Measurements from ENCODE around the gene MYT1. TPM values are rescaled to one million over a fixed set of nuclear protein-coding genes. Genes with fewer than 3 reads are reported as not detected.

MYT1 gene
- total RNA-seq, 1 donor from 2014 or later: not detected

DNA sequence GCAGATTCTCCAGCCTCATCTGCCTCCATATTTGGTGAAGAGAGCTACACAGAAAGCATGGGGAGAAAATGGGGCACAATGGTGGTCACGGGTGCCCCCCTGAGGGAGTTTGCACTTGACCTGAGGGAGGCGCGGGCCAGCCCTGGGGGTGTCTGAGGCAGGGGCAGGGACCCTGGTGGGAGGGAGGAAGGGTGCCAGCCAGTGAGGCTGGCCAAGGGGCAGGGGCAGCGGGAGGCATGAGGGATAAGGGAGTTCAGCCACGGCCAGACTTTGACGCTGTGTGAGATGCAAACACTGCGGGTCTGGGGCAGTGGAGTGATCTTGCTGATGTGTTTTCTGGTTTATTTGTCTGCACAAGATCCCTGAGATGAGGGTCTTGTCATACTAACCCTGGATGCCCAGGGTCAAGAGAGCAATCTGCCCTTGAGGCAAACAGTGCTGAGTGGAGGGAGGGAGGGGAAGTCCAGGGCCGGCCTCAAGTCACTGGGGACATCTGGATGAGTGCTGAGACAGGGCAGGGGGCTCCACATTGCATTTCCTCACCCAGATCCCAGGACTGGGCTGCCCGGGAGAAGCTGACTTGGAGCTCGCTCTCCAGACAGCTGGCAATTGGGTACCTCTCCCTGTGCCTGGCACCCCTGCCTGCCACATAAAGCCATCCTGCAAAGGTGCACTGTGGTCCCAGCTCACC lies 82.5 kb downstream of the MYT1 start:
- intact Hi-C loops (cut with DNase I): no loop called here
- TF ChIP-seq, protein P1, sequence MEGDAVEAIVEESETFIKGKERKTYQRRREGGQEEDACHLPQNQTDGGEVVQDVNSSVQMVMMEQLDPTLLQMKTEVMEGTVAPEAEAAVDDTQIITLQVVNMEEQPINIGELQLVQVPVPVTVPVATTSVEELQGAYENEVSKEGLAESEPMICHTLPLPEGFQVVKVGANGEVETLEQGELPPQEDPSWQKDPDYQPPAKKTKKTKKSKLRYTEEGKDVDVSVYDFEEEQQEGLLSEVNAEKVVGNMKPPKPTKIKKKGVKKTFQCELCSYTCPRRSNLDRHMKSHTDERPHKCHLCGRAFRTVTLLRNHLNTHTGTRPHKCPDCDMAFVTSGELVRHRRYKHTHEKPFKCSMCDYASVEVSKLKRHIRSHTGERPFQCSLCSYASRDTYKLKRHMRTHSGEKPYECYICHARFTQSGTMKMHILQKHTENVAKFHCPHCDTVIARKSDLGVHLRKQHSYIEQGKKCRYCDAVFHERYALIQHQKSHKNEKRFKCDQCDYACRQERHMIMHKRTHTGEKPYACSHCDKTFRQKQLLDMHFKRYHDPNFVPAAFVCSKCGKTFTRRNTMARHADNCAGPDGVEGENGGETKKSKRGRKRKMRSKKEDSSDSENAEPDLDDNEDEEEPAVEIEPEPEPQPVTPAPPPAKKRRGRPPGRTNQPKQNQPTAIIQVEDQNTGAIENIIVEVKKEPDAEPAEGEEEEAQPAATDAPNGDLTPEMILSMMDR (IDR thresholded peaks at IDR 0.05): no peak
- no peak for DNase-seq (ENCODE audit: low spot score in 2 of 2)
- Histone ChIP-seq H3K27me3 (no peaks in the 10 kb centered on the region), H3K4me1 (no peaks in the 10 kb centered on the region), H3K36me3 (no peaks in the 10 kb centered on the region), H3K9me3 (no peaks in the 10 kb centered on the region), H3K27ac (no peak overlapping the region), H3K4me3 (no peak overlapping the region)

DNA sequence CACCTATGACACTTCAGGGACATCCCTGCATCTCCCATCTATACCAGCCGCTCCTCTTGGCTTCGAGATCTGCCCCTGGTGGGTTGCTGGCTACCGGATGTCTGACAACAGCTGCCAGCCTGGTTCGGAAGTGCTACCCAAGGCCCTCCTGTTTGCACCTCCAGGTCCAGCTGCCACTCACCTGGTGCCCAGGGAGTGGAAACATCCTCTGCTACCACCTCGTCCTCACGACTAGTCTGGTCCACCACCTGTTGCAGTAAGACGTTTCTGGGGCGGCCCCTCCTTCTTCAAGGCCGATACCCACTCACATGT lies 83.0 kb downstream of the MYT1 start:
- Histone ChIP-seq H3K4me3 (no peak overlapping the region), H3K36me3 (no peaks in the 10 kb centered on the region), H3K27ac (no peak overlapping the region), H3K27me3 (no peaks in the 10 kb centered on the region), H3K4me1 (no peaks in the 10 kb centered on the region), H3K9me3 (no peaks in the 10 kb centered on the region)
- TF ChIP-seq, protein P1 (IDR thresholded peaks at IDR 0.05): no peak
- DNase-seq (ENCODE audit: low spot score in 2 of 2): no peak
- intact Hi-C loops (cut with DNase I): no loop called here

DNA sequence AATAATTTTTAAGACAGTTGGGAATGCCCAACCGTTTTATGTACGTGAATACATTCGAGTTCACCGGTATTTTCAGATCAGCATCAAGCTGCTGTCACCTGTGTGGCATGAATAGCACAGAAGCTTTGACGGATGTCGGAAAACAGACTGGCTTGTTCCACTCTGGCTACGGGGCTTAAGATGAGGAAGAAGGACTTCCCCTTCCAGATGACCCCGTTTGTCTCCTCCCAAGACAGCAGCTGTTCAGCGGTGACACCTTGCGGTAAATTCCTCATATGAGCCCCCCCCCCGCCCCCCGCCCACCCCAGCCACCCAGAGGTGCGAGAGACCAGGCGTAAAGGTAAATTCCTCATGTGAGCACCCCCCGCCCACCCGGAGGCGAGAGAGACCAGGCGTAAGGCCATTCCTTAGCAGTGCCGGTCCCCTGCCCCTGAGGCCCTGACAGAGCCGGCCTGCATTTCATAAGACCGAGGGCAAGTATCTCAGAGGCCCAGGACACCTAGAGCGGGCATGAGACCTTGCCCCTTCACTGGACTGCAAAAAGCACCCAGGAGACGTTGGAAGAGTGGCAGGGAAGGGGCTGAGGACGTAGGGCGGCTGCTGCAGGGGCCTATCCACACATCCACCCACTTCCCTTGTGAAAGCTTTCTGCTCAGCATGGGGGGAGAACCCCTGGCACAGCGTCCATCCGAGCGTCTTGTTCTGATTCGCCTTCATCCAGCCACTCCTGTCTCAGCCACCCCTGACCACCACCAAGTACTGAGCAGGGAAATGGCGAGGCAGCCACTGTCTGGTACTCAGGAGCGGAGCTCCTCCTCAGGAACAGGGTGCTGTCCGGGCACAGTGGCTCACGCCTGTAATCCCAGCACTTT lies 84.0 kb downstream of the MYT1 start:
- no peaks in the 10 kb centered on the region for H3K27me3 ChIP-seq
- H3K4me1 ChIP-seq: no peaks in the 10 kb centered on the region
- TF ChIP-seq, protein P1 (IDR thresholded peaks at IDR 0.05): no peak
- intact Hi-C loops (cut with DNase I): no loop called here
- DNase-seq (ENCODE audit: low spot score in 2 of 2): no peak
- no peaks in the 10 kb centered on the region for H3K9me3 ChIP-seq
- no peak overlapping the region for H3K4me3 ChIP-seq
- no peaks in the 10 kb centered on the region for H3K36me3 ChIP-seq
- no peak overlapping the region for H3K27ac ChIP-seq

DNA sequence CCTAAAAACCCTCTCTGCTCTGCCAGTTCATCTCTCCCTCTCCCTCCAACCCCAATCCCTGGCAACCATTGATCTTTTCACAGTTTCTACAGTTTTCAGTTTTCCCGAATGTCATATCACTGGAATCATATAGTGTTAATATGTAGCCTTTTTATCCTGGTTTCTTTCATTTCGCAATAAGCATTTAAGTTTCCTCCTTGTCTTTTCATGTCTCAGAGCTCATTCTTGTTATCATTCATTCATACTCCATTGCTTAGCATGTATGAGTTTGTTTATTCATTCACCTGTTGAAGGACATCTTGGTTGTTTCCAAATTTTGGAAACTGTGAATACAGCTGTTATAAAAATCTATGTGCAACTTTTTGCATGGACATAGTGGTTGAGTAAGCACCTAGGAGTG lies 85.8 kb downstream of the MYT1 start:
- no peaks in the 10 kb centered on the region for H3K36me3 ChIP-seq
- H3K4me3 ChIP-seq: no peak overlapping the region
- no peak for DNase-seq (ENCODE audit: low spot score in 2 of 2)
- intact Hi-C loops (cut with DNase I): no loop called here
- no peaks in the 10 kb centered on the region for H3K27me3 ChIP-seq
- H3K4me1 ChIP-seq: no peaks in the 10 kb centered on the region
- TF ChIP-seq, protein P1 (IDR thresholded peaks at IDR 0.05): no peak
- H3K9me3 ChIP-seq: no peaks in the 10 kb centered on the region
- no peak overlapping the region for H3K27ac ChIP-seq

DNA sequence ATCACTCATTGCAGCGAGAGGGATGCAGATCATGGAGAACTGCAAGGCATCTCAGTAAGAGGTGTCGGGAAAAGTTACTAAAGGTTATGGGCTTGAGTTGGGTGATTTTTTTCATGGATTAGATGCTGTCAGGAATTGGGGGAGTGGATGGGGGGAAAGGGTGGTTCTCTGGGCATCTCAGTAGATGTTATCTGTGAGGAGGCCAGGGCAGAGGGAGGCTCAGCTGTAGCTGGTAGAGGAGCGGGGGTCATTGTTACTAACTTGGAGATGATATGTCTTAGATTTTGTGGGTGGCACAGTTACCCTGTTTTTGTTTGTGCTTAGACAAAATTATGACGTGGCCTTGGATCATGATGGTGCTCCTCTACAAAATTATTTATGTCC lies 88.7 kb downstream of the MYT1 start:
- no peak overlapping the region for H3K4me3 ChIP-seq
- intact Hi-C loops (cut with DNase I): no loop called here
- no peaks in the 10 kb centered on the region for H3K27me3 ChIP-seq
- H3K36me3 ChIP-seq: no peaks in the 10 kb centered on the region
- H3K27ac ChIP-seq: no peak overlapping the region
- TF ChIP-seq, protein P1 (IDR thresholded peaks at IDR 0.05): no peak
- no peaks in the 10 kb centered on the region for H3K9me3 ChIP-seq
- H3K4me1 ChIP-seq: peaks cover 4 to 11% of the 10 kb centered on the region in 2 donors
- no peak for DNase-seq (ENCODE audit: low spot score in 2 of 2)

Measured in ascending aorta (tissue), 2 donors.